PC-3 (cell line): ENCODE data around the gene TMEM167B. TPM values are rescaled to one million over a fixed set of nuclear protein-coding genes. Genes with fewer than 3 reads are reported as not detected.

Experiments
- ATAC-seq: fragments of 200-7000 bp; cut with Tn5 transposase; 2 replicates; pipeline ENCODE4 v1.9.1; 2020; ENCODE audit warnings: mild to moderate bottlenecking, moderate library complexity
- BruUV-seq: library from RNA; stranded (reverse); fragments of 400-500 nt; replicated peaks from 2 replicates; lab custom pipeline; 2021; lab: Mats Ljungman, UMichigan
- CTCF ChIA-PET: fragments of 300-600 bp; sonication (Branson Sonifier 250); formaldehyde crosslinking; loops from one replicate; lab custom pipeline; 2022; ENCODE audit warnings: antibody characterized with exemption; lab: Charles Lee
- POLR2A ChIA-PET: fragments of 300-600 bp; sonication (Branson Sonifier 250); formaldehyde crosslinking; loops from one replicate; lab custom pipeline; 2022; ENCODE audit warnings: antibody characterized with exemption; ENCODE audit not compliant: unreplicated experiment; lab: Charles Lee
- DNase-seq: peaks from one replicate; pipeline ENCODE4 v3.0.0-alpha.2; 2015
- H2AFZ ChIP-seq: fragments of 300-600 bp; sonication (generic); 2 replicates; pipeline ENCODE4 v1.6.0; 2016; ENCODE audit warnings: antibody characterized with exemption, low read length
- H3F3A ChIP-seq: fragments of 300-600 bp; sonication (generic); one replicate; pipeline ENCODE4 v1.6.0; 2017; ENCODE audit warnings: antibody characterized with exemption, low read length, control low read depth, mild to moderate bottlenecking; ENCODE audit not compliant: unreplicated experiment
- H3K27ac ChIP-seq: fragments of 300-600 bp; sonication (generic); 2 replicates; pipeline ENCODE4 v1.5.1; 2016; ENCODE audit warnings: mild to moderate bottlenecking, low read length
- H3K27me3 ChIP-seq: fragments of 300-600 bp; sonication (generic); 2 replicates; pipeline ENCODE4 v1.6.1; 2016; ENCODE audit warnings: low read length, mixed read lengths
- H3K36me3 ChIP-seq: fragments of 300-600 bp; sonication (generic); 2 replicates; pipeline ENCODE4 v1.6.1; 2016; ENCODE audit warnings: low read depth, mixed run types, low read length, mixed read lengths
- H3K4me1 ChIP-seq: fragments of 300-600 bp; sonication (generic); 2 replicates; pipeline ENCODE4 v1.5.1; 2016; ENCODE audit warnings: low read length; ENCODE audit not compliant: insufficient read depth
- H3K4me2 ChIP-seq: fragments of 300-600 bp; sonication (generic); 2 replicates; pipeline ENCODE4 v1.6.0; 2016; ENCODE audit warnings: low read length
- H3K4me3 ChIP-seq: fragments of 300-600 bp; sonication (generic); 2 replicates; pipeline ENCODE4 v1.5.1; 2016; ENCODE audit warnings: mild to moderate bottlenecking, low read length, mixed read lengths
- H3K79me2 ChIP-seq: fragments of 300-600 bp; sonication (generic); 2 replicates; pipeline ENCODE4 v1.6.1; 2017; ENCODE audit warnings: low read length, mixed read lengths
- H3K9ac ChIP-seq: fragments of 300-600 bp; sonication (generic); 2 replicates; pipeline ENCODE4 v1.6.0; 2016; ENCODE audit warnings: mild to moderate bottlenecking, low read length
- H3K9me2 ChIP-seq: fragments of 300-600 bp; sonication (generic); replicated peaks from 2 replicates; pipeline ENCODE4 v1.6.1; 2016; ENCODE audit warnings: mixed run types, low read length, mixed read lengths
- H3K9me3 ChIP-seq: fragments of 300-600 bp; sonication (generic); 2 replicates; pipeline ENCODE4 v1.6.1; 2016; ENCODE audit warnings: low read length, mixed read lengths
- H4K20me1 ChIP-seq: fragments of 300-600 bp; sonication (generic); 2 replicates; pipeline ENCODE4 v1.6.1; 2016; ENCODE audit warnings: low read length, mixed read lengths
- CTCF ChIP-seq: fragments of 300-600 bp; sonication (generic); conservative IDR thresholded peaks from 2 replicates; pipeline ENCODE4 v1.5.1; 2017; ENCODE audit warnings: antibody characterized with exemption, low read depth, mild to moderate bottlenecking, low read length
- EZH2 ChIP-seq: fragments of 300-600 bp; sonication (generic); IDR thresholded peaks from one replicate; pipeline ENCODE4 v1.6.1; 2017; ENCODE audit warnings: antibody characterized with exemption, mild to moderate bottlenecking, low read length; ENCODE audit not compliant: unreplicated experiment
- EZH2phosphoT487 ChIP-seq: fragments of 300-600 bp; sonication (generic); IDR thresholded peaks from 2 replicates; pipeline ENCODE4 v1.6.1; 2018; ENCODE audit warnings: mild to moderate bottlenecking, antibody characterized with exemption, low read length, borderline replicate concordance
- intact Hi-C: fragments of 100-400 bp; cut with micrococcal nuclease; formaldehyde crosslinking; loops from 2 replicates; pipeline ENCODE4 v1.9.0; 2023
- total RNA-seq: library from RNA; depleted of rRNA; stranded (reverse); fragments of >200 nt; gene quantifications from 2 replicates; pipeline ENCODE4 v1.2.3, GENCODE V29; 2014

Gene TMEM167B
- total RNA-seq, 1 experiment from 2014 or later: 27.7 TPM

DNA sequence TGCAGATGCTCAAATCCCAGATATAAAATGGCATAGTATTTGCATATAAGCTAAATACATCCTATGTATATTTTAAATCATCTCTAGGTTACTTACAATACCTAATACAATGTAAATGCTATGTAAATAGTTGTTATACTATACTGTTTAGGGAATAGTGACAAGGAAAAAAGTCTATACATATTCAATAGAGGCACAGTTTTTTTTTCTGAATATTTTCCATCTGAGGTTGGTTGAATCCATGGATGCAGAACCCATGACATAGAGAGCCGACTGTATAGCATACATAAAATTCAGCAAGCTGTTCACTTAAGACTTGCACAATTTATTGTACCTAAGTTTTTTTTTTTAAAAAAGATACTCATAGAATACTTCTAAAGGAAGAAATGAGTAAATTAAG lies 21.3 kb upstream of the TMEM167B start:
- no peaks in the 10 kb centered on the region for H3K27me3 ChIP-seq
- POLR2A ChIA-PET: no interaction called here
- no TSS peak for BruUV-seq
- no peaks in the 10 kb centered on the region for H3F3A ChIP-seq
- intact Hi-C loops: no loop called here
- H3K79me2 ChIP-seq: peaks cover 35% of the 10 kb centered on the region
- ATAC-seq: no peak
- peaks cover 5% of the 10 kb centered on the region; the same call in 1 of the 2 replicates for H3K36me3 ChIP-seq
- H3K9ac ChIP-seq: no peak overlapping the region
- H3K4me1 ChIP-seq: no peaks in the 10 kb centered on the region
- no peak overlapping the region for H2AFZ ChIP-seq
- no peak for DNase-seq
- TF ChIP-seq EZH2phosphoT487: no peak
- TF ChIP-seq EZH2: no peak
- TF ChIP-seq CTCF: no peak
- no peaks in the 10 kb centered on the region for H3K9me2 ChIP-seq
- no peaks in the 10 kb centered on the region for H3K9me3 ChIP-seq
- CTCF ChIA-PET: no interaction called here
- no peak overlapping the region for H3K27ac ChIP-seq
- H3K4me2 ChIP-seq: no peak overlapping the region
- no peaks in the 10 kb centered on the region for H4K20me1 ChIP-seq
- no peak overlapping the region for H3K4me3 ChIP-seq

DNA sequence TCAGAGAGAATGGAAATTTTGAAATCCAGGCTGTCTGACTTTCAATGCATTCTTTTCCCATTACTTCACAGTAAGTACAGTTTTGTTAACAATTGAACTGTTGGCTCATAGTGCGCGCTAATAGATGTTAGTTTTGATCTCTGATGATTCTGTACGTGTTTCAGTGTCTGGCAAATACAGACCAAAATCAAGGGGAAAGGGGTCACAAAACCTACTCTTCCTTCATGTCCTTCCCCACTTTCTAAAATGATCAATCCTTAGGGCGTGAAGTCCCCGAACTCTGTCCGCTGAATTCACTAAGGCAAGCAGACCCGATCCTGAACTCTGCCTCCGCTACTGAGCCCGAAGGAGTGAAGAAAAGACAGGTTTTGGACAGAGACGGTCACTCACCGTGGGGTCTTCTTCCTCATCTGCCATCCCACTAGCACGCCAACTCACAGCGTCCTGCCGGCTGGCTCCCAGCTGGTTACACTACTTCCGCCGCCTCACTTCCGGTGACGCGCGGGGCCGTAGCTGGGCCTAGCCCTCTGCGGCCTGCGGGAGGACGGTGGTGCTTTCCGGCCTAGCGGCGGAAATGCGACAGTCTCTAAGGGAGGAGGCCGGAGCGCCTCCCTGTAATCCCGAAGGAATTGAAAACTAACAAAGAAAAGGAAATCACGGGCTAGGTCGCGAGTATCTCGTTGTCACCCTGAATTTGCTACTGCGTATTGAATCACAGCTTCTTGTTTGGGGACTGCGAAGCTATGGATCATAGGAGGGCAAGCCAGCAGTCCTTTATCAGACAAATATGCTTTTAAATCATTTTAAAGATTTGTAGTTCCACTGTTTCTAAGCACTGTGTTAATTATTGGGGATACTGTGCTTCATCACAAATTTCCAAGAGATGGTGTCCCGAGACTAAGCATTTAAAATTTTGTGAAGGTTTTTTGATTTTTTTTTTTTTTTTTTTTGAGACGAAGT lies 14.8 kb upstream of the TMEM167B start, which contains the start of gene TAF13:
TAF13 (minus strand) TSS at position 473 of the 960 bp plus-strand sequence; CDS start at position 417, 56 bp downstream.
- TSS peak; percentile 99 for BruUV-seq
- Histone ChIP-seq H3K9ac (peak within 1 kb of the TSS; percentile 88), H3K79me2 (peaks cover 32% of the 10 kb centered on the region), H3K27ac (peak within 1 kb of the TSS; percentile 70), H3K4me1 (peaks cover 7% of the 10 kb centered on the region; the same call in 1 of the 2 replicates), H3K4me3 (peak within 1 kb of the TSS; percentile 81), H3K36me3 (no peaks in the 10 kb centered on the region; the same call in 1 of the 2 replicates), H4K20me1 (no peaks in the 10 kb centered on the region), H3K4me2 (peak within 1 kb of the TSS; percentile 94), H3K9me2 (no peaks in the 10 kb centered on the region), H2AFZ (peak within 1 kb of the TSS; percentile 94), H3K9me3 (no peaks in the 10 kb centered on the region), H3F3A (no peaks in the 10 kb centered on the region), H3K27me3 (no peaks in the 10 kb centered on the region)
- peak; percentile 100 for ATAC-seq
- TF ChIP-seq EZH2phosphoT487 (no peak), CTCF (no peak), EZH2 (no peak)
- CTCF ChIA-PET: interaction anchor here (0.6 kb wide), 1 partner anchor 24 kb away, joined by 6 read pairs; no protein-coding TSS in a partner anchor
- POLR2A ChIA-PET: interaction anchor here (0.7 kb wide), 1 partner anchor 147 kb away, joined by 6 read pairs; no protein-coding TSS in a partner anchor
- DNase-seq: peak; percentile 95
- intact Hi-C loops: loop anchor here (5.0 kb wide), 1 partner anchor 329 kb away; the partner anchor contains the start of gene STXBP3
